ENCODE data around the gene E2F4.

E2F4 gene

GRCh38 chr16:67173808-67174705, 17.9 kb upstream of the E2F4 start:
- DNase-seq (ENCODE audit: low read depth), result no peak

- no peak for DNase-seq (ENCODE audit: low read depth)
These were observed 17.2 kb upstream of the E2F4 start for GRCh38 chr16:67174706-67175231.

- DNase-seq (ENCODE audit: low read depth), result no peak
These were observed 15.3 kb upstream of the E2F4 start for GRCh38 chr16:67176662-67177061.

GRCh38 chr16:67177743-67178699, 13.9 kb upstream of the E2F4 start:
- DNase-seq (ENCODE audit: low read depth), result no peak

- DNase-seq (ENCODE audit: low read depth), result no peak
These were observed 12.4 kb upstream of the E2F4 start for GRCh38 chr16:67179421-67180080.

GRCh38 chr16:67180166-67180565, 11.8 kb upstream of the E2F4 start:
- no peak for DNase-seq (ENCODE audit: low read depth)

- DNase-seq (ENCODE audit: low read depth), result no peak
These were observed 10.6 kb upstream of the E2F4 start for GRCh38 chr16:67181346-67181745.

GRCh38 chr16:67182288-67182687, 9.7 kb upstream of the E2F4 start:
- DNase-seq (ENCODE audit: low read depth), result no peak

- no peak for DNase-seq (ENCODE audit: low read depth)
These were observed 8.7 kb upstream of the E2F4 start for GRCh38 chr16:67183284-67183626.

GRCh38 chr16:67183627-67184452, 8.1 kb upstream of the E2F4 start, which contains the start of gene MATCAP1:
Gene MATCAP1 (minus strand): TSS chr16:67183963. CDS start chr16:67180610, 3,353 bp downstream.
- peak; percentile 82 for DNase-seq (ENCODE audit: low read depth)

GRCh38 chr16:67184453-67184994, 7.4 kb upstream of the E2F4 start:
- no peak for DNase-seq (ENCODE audit: low read depth)

- peak; percentile 71 for DNase-seq (ENCODE audit: low read depth)
These were observed 6.8 kb upstream of the E2F4 start for GRCh38 chr16:67184995-67185650.

- DNase-seq (ENCODE audit: low read depth), result no peak
These were observed 6.3 kb upstream of the E2F4 start for GRCh38 chr16:67185651-67186134.

GRCh38 chr16:67186550-67186950, 5.4 kb upstream of the E2F4 start:
- DNase-seq (ENCODE audit: low read depth), result no peak

- DNase-seq (ENCODE audit: low read depth), result no peak
These were observed 4.6 kb upstream of the E2F4 start for GRCh38 chr16:67187175-67187890.

- no peak for DNase-seq (ENCODE audit: low read depth)
These were observed 3.6 kb upstream of the E2F4 start for GRCh38 chr16:67188323-67188722.

- DNase-seq (ENCODE audit: low read depth), result no peak
These were observed 3.2 kb upstream of the E2F4 start for GRCh38 chr16:67188798-67189197.

- DNase-seq (ENCODE audit: low read depth), result no peak
These were observed 1.9 kb upstream of the E2F4 start, which contains the start of gene EXOC3L1 for GRCh38 chr16:67190041-67190440. Gene EXOC3L1 (minus strand): TSS chr16:67190136. CDS start chr16:67189676, 460 bp downstream.

All from stimulated activated CD8-positive, alpha-beta memory T cell treated with anti-CD3 and anti-CD28 coated beads, Interleukin-15, amount 100 ng/mL, for 24 hours (primary cell).